Lower lobe of right lung (tissue), 2 donors: ENCODE measurements around the gene CRADD. TPM values are rescaled to one million over a fixed set of nuclear protein-coding genes. Genes with fewer than 3 reads are reported as not detected.

ENCODE experiments used
- ATAC-seq, 2 donors: fragments of 200-7000 bp; cut with Tn5 transposase; one replicate each; pipeline ENCODE4 v1.9.1; 2020 to 2022; ENCODE audit warnings: mild to moderate bottlenecking in 2 of 2, moderate library complexity in 2 of 2
- DNase-seq: peaks from one replicate; pipeline ENCODE4 v3.0.0-alpha.2; 2020
- H3K27ac ChIP-seq: fragments of 200-600 bp; one replicate; pipeline ENCODE4 v1.8.0; 2022
- H3K27me3 ChIP-seq: fragments of 200-600 bp; one replicate; pipeline ENCODE4 v1.8.0; 2022; ENCODE audit warnings: low read depth
- H3K36me3 ChIP-seq: fragments of 200-600 bp; one replicate; pipeline ENCODE4 v1.8.0; 2022; ENCODE audit warnings: mild to moderate bottlenecking
- H3K4me1 ChIP-seq: fragments of 200-600 bp; one replicate; pipeline ENCODE4 v1.8.0; 2022
- H3K4me3 ChIP-seq: fragments of 200-600 bp; one replicate; pipeline ENCODE4 v1.8.0; 2022; ENCODE audit warnings: mild to moderate bottlenecking
- H3K9me3 ChIP-seq: fragments of 200-600 bp; one replicate; pipeline ENCODE4 v1.8.0; 2022
- CTCF ChIP-seq: fragments of 200-600 bp; IDR thresholded peaks from one replicate; pipeline ENCODE4 v1.8.0; 2022; ENCODE audit warnings: antibody characterized with exemption, mild to moderate bottlenecking
- intact Hi-C: fragments of 100-400 bp; cut with DNase I; formaldehyde crosslinking; loops from one replicate; pipeline ENCODE4 v1.11.0; 2022
- total RNA-seq: library from RNA; stranded (reverse); fragmentation: NEBNext Ultra II Directional; extraction: Animal tissue kit (Norgen Biotek cat#: 25700); gene quantifications from one replicate; pipeline ENCODE4 v1.2.1, GENCODE V29; 2021
- donor health status: DM: no; HTN: yes; CAD: no; lungs with severe emphysema.

CRADD gene
- total RNA-seq, 1 donor from 2014 or later: 16.5 TPM

- intact Hi-C loops: no loop called here
- ATAC-seq (no peak), DNase-seq (no peak)
- TF ChIP-seq CTCF: no peak
- Histone ChIP-seq H3K9me3 (no peaks in the 10 kb centered on the region), H3K27me3 (no peaks in the 10 kb centered on the region), H3K4me1 (peaks cover 5% of the 10 kb centered on the region), H3K36me3 (no peaks in the 10 kb centered on the region), H3K4me3 (no peak overlapping the region), H3K27ac (no peak overlapping the region)
Measured at GRCh38 chr12:93698307-93699092, 21.3 kb downstream of the CRADD start.

- Histone ChIP-seq H3K27ac (no peak overlapping the region), H3K27me3 (no peaks in the 10 kb centered on the region), H3K4me1 (peaks cover 5% of the 10 kb centered on the region), H3K9me3 (no peaks in the 10 kb centered on the region), H3K4me3 (no peak overlapping the region), H3K36me3 (no peaks in the 10 kb centered on the region)
- TF ChIP-seq CTCF: no peak
- intact Hi-C loops: no loop called here
- DNase-seq (no peak), ATAC-seq (peak; percentile 61 to 62)
Measured at GRCh38 chr12:93699271-93700145, 22.3 kb downstream of the CRADD start.

- Histone ChIP-seq H3K4me1 (peaks cover 5% of the 10 kb centered on the region), H3K27me3 (no peaks in the 10 kb centered on the region), H3K36me3 (no peaks in the 10 kb centered on the region), H3K9me3 (no peaks in the 10 kb centered on the region), H3K4me3 (no peak overlapping the region), H3K27ac (no peak overlapping the region)
- no peak for TF ChIP-seq CTCF
- ATAC-seq (no peak), DNase-seq (no peak)
- intact Hi-C loops: no loop called here
Measured at GRCh38 chr12:93702707-93703315, 25.6 kb downstream of the CRADD start.

- ATAC-seq (no peak), DNase-seq (no peak)
- Histone ChIP-seq H3K4me3 (no peak overlapping the region), H3K27me3 (no peaks in the 10 kb centered on the region), H3K36me3 (no peaks in the 10 kb centered on the region), H3K27ac (no peak overlapping the region), H3K9me3 (peaks cover 8% of the 10 kb centered on the region), H3K4me1 (no peaks in the 10 kb centered on the region)
- intact Hi-C loops: no loop called here
- TF ChIP-seq CTCF: no peak
Measured at GRCh38 chr12:93704122-93704521, 26.9 kb downstream of the CRADD start.

- no peak for TF ChIP-seq CTCF
- DNase-seq (no peak), ATAC-seq (no peak)
- H3K27ac ChIP-seq: no peak overlapping the region
- intact Hi-C loops: no loop called here
- no peak overlapping the region for H3K4me3 ChIP-seq
- peaks cover 13% of the 10 kb centered on the region for H3K9me3 ChIP-seq
- no peaks in the 10 kb centered on the region for H3K4me1 ChIP-seq
- H3K36me3 ChIP-seq: no peaks in the 10 kb centered on the region
- H3K27me3 ChIP-seq: no peaks in the 10 kb centered on the region
Measured at GRCh38 chr12:93704625-93705024, 27.4 kb downstream of the CRADD start.
